Transverse colon (tissue), 4 donors: ENCODE measurements around the gene DCAF12L1.

Experiments used
- EP300 ChIP-seq: sonication (generic); formaldehyde crosslinking; IDR thresholded peaks from one replicate; pipeline ENCODE4 v1.6.1; 2017; ENCODE audit warnings: antibody characterized with exemption, low read depth
- POLR2A ChIP-seq: fragments of 450-650 bp; IDR thresholded peaks from one replicate; pipeline ENCODE4 v1.6.1; 2016; ENCODE audit warnings: antibody characterized with exemption, mild to moderate bottlenecking, moderate library complexity
- POLR2AphosphoS5 ChIP-seq, 3 donors: sonication (generic); formaldehyde crosslinking; IDR thresholded peaks; one replicate each; pipeline ENCODE4 v1.6.1; 2016; ENCODE audit warnings: antibody characterized with exemption in 3 of 3
- TF ChIP-seq, protein P1 (sequence below), 5 experiments: fragments of 200-600 bp in 3 of 5; fragments of 450-650 bp in 2 of 5; sonication (generic) in 3 of 5; IDR thresholded peaks; 1 replicate in 2 of 5; 2 replicates in 3 of 5; pipeline ENCODE4 v1.5.1; 2016 to 2017; ENCODE audit warnings: antibody characterized with exemption in 5 of 5, inconsistent platforms in 3 of 5, mild to moderate bottlenecking in 2 of 5, moderate library complexity in 1 of 5

DNA sequence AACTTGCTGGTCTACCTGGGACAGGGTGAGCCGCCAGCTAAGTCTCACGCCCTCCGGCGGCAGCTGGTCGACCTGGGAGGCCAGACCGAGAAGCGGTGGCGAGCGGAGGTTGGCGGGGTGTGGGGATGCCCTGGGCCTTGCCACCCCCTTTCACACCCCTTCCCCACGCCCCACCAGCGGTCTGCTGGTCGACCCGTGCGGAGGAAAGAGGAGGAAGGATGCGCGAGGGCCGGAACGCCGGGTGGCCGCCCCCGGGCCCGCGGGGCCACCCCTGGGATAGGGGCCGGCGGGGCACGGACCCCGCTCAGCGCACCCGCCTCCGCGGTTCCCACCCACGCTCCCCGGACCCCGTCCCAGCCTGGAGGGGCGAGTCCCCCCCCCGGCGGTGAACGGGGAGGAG lies 28.3 kb upstream of the DCAF12L1 start:
- TF ChIP-seq, protein P1, sequence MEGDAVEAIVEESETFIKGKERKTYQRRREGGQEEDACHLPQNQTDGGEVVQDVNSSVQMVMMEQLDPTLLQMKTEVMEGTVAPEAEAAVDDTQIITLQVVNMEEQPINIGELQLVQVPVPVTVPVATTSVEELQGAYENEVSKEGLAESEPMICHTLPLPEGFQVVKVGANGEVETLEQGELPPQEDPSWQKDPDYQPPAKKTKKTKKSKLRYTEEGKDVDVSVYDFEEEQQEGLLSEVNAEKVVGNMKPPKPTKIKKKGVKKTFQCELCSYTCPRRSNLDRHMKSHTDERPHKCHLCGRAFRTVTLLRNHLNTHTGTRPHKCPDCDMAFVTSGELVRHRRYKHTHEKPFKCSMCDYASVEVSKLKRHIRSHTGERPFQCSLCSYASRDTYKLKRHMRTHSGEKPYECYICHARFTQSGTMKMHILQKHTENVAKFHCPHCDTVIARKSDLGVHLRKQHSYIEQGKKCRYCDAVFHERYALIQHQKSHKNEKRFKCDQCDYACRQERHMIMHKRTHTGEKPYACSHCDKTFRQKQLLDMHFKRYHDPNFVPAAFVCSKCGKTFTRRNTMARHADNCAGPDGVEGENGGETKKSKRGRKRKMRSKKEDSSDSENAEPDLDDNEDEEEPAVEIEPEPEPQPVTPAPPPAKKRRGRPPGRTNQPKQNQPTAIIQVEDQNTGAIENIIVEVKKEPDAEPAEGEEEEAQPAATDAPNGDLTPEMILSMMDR (IDR thresholded peaks at IDR 0.05): no peak
- TF ChIP-seq POLR2A (no peak), POLR2AphosphoS5 (IDR thresholded peaks at IDR 0.05) (no peak), EP300 (no peak)
